Sciatic nerve (tissue), 2 donors: ENCODE data around the gene IPCEF1. TPM values are rescaled to one million over a fixed set of nuclear protein-coding genes. Genes with fewer than 3 reads are reported as not detected.
"Not testable (repeated sequence)": the region's sequence is repeated elsewhere in the genome, so short reads cannot be mapped to it uniquely, and the experiment has no call there.

Experiments
- ATAC-seq: fragments of 200-7000 bp; cut with Tn5 transposase; one replicate; pipeline ENCODE4 v1.9.1; 2020; ENCODE audit warnings: mild to moderate bottlenecking, moderate library complexity
- DNase-seq: peaks from one replicate; pipeline ENCODE4 v3.0.0-alpha.2; 2020; ENCODE audit warnings: low spot score
- intact Hi-C: fragments of 100-400 bp; cut with DNase I; formaldehyde crosslinking; loops from one replicate; pipeline ENCODE4 v1.14.2; 2022
- total RNA-seq: library from RNA; stranded (reverse); fragmentation: NEBNext Ultra II Directional; extraction: Animal tissue kit (Norgen Biotek cat#: 25700); gene quantifications from one replicate; pipeline ENCODE4 v1.2.1, GENCODE V29; 2021
- donor health status: DM: no; HTN: no; CAD: no.
- donor health status: DM: no; HTN: no; CAD: no.

Gene IPCEF1
- total RNA-seq, 1 donor from 2014 or later = 5.0 TPM

GRCh38 chr6:154266560-154267099, 90.0 kb downstream of the IPCEF1 start:
- no peak for DNase-seq
- intact Hi-C loops = no loop called here
- no peak for ATAC-seq

- ATAC-seq (peak; percentile 32), DNase-seq (no peak)
- intact Hi-C loops = no loop called here
Observed at GRCh38 chr6:154261688-154262397, 94.8 kb downstream of the IPCEF1 start.

- ATAC-seq (peak; percentile 53), DNase-seq (no peak)
- intact Hi-C loops = no loop called here
Observed at GRCh38 chr6:154258064-154258757, 98.4 kb downstream of the IPCEF1 start.

- intact Hi-C loops = no loop called here
- ATAC-seq = peak; percentile 70
Observed at GRCh38 chr6:154257067-154257466, 99.5 kb downstream of the IPCEF1 start.

GRCh38 chr6:154252678-154253077, 103.9 kb downstream of the IPCEF1 start:
- intact Hi-C loops = no loop called here
- DNase-seq (no peak), ATAC-seq (no peak)

More at GRCh38 chr6:154257067-154257466, 99.5 kb downstream of the IPCEF1 start:
- DNase-seq = no peak

GRCh38 chr6:154251116-154251515, 105.5 kb downstream of the IPCEF1 start:
- DNase-seq = no peak
- ATAC-seq = no peak
- intact Hi-C loops = no loop called here

GRCh38 chr6:154249499-154250298, 106.9 kb downstream of the IPCEF1 start:
- intact Hi-C loops = no loop called here
- DNase-seq (no peak), ATAC-seq (no peak)

GRCh38 chr6:154247119-154247861, 109.3 kb downstream of the IPCEF1 start:
- DNase-seq = no peak
- peak; percentile 20 for ATAC-seq
- intact Hi-C loops = no loop called here

GRCh38 chr6:154246723-154247118, 109.9 kb downstream of the IPCEF1 start:
- intact Hi-C loops = no loop called here
- ATAC-seq (no peak), DNase-seq (no peak)

- intact Hi-C loops = no loop called here
- DNase-seq (no peak), ATAC-seq (no peak)
Observed at GRCh38 chr6:154245506-154245905, 111.1 kb downstream of the IPCEF1 start.

- intact Hi-C loops = no loop called here
- no peak for ATAC-seq
- DNase-seq = no peak
Observed at GRCh38 chr6:154243793-154244750, 112.5 kb downstream of the IPCEF1 start.

- intact Hi-C loops = no loop called here
- ATAC-seq (no peak), DNase-seq (no peak)
Observed at GRCh38 chr6:154242617-154243357, 113.8 kb downstream of the IPCEF1 start.

- intact Hi-C loops = no loop called here
- DNase-seq = no peak
- ATAC-seq = no peak
Observed at GRCh38 chr6:154241581-154241980, 115.0 kb downstream of the IPCEF1 start.

GRCh38 chr6:154241061-154241460, 115.5 kb downstream of the IPCEF1 start:
- ATAC-seq, DNase-seq, intact Hi-C loops: not testable (repeated sequence)

- ATAC-seq (no peak), DNase-seq (no peak)
- intact Hi-C loops = no loop called here
Observed at GRCh38 chr6:154239392-154239791, 117.2 kb downstream of the IPCEF1 start.

GRCh38 chr6:154238831-154239230, 117.8 kb downstream of the IPCEF1 start:
- intact Hi-C loops = no loop called here
- no peak for ATAC-seq
- no peak for DNase-seq

GRCh38 chr6:154236646-154237301, 119.8 kb downstream of the IPCEF1 start:
- ATAC-seq (no peak), DNase-seq (no peak)
- intact Hi-C loops = no loop called here
